HepG2 (cell line): ENCODE data around the gene ME3. TPM values are rescaled to one million over a fixed set of nuclear protein-coding genes. Genes with fewer than 3 reads are reported as not detected.

Source experiments
- BCL3 ChIP-seq: sonication (generic); formaldehyde crosslinking; IDR thresholded peaks from 2 replicates; pipeline ENCODE4 v1.5.1; 2020; ENCODE audit warnings: mild to moderate bottlenecking, missing genetic modification reagents, moderate library complexity
- ELK4 ChIP-seq: sonication (generic); formaldehyde crosslinking; IDR thresholded peaks from 2 replicates; pipeline ENCODE4 v1.9.0; 2021; ENCODE audit warnings: missing genetic modification reagents, borderline replicate concordance
- GMEB2 ChIP-seq: IDR thresholded peaks from 2 replicates; pipeline ENCODE4 v1.6.1; 2016; ENCODE audit warnings: missing biosample characterization, missing genetic modification reagents, low read depth
- KMT2B ChIP-seq: IDR thresholded peaks from 2 replicates; pipeline ENCODE4 v1.6.1; 2016; ENCODE audit warnings: missing genetic modification reagents, missing compliant biosample characterization
- MIXL1 ChIP-seq: IDR thresholded peaks from 2 replicates; pipeline ENCODE4 v1.6.1; 2016
- NR2F6 ChIP-seq, 2 experiments: IDR thresholded peaks; 2 replicates each; pipeline ENCODE4 v1.6.1; 2016; ENCODE audit warnings: antibody characterized with exemption in 1 of 2, mild to moderate bottlenecking in 1 of 2
- NR3C1 ChIP-seq: sonication (generic); formaldehyde crosslinking; IDR thresholded peaks from 2 replicates; pipeline ENCODE4 v1.4.0; 2020; ENCODE audit warnings: missing genetic modification reagents
- REPIN1 ChIP-seq: sonication (generic); formaldehyde crosslinking; IDR thresholded peaks from 2 replicates; pipeline ENCODE4 v1.8.0; 2022; ENCODE audit warnings: missing genetic modification reagents, low read depth, mild to moderate bottlenecking, borderline replicate concordance
- SATB2 ChIP-seq: sonication (generic); formaldehyde crosslinking; IDR thresholded peaks from 2 replicates; pipeline ENCODE4 v1.5.0; 2020; ENCODE audit warnings: missing genetic modification reagents
- SNAI1 ChIP-seq: sonication (generic); formaldehyde crosslinking; IDR thresholded peaks from 2 replicates; pipeline ENCODE4 v1.5.0; 2020; ENCODE audit warnings: mild to moderate bottlenecking, missing genetic modification reagents, borderline replicate concordance
- TFDP2 ChIP-seq: sonication (generic); formaldehyde crosslinking; IDR thresholded peaks from 2 replicates; pipeline ENCODE4 v1.4.0; 2020; ENCODE audit warnings: missing genetic modification reagents
- YEATS4 ChIP-seq: sonication (generic); formaldehyde crosslinking; IDR thresholded peaks from 2 replicates; pipeline ENCODE4 v1.4.0; 2020; ENCODE audit warnings: missing genetic modification reagents, borderline replicate concordance
- ZBTB38 ChIP-seq: sonication (generic); formaldehyde crosslinking; IDR thresholded peaks from 2 replicates; pipeline ENCODE4 v1.5.1; 2020; ENCODE audit warnings: mild to moderate bottlenecking, missing genetic modification reagents
- ZEB1 ChIP-seq: IDR thresholded peaks from 2 replicates; pipeline ENCODE4 v1.6.1; 2012; ENCODE audit warnings: mild to moderate bottlenecking, low read depth, inconsistent platforms; ENCODE audit not compliant: insufficient replicate concordance
- ZMAT5 ChIP-seq: sonication (generic); formaldehyde crosslinking; IDR thresholded peaks from 2 replicates; pipeline ENCODE4 v1.5.0; 2020; ENCODE audit warnings: mild to moderate bottlenecking, low read depth, missing genetic modification reagents, borderline replicate concordance
- ZNF512B ChIP-seq: sonication (generic); formaldehyde crosslinking; IDR thresholded peaks from 2 replicates; pipeline ENCODE4 v1.5.1; 2020; ENCODE audit warnings: missing genetic modification reagents, mild to moderate bottlenecking, borderline replicate concordance
- ZNF513 ChIP-seq: sonication (generic); formaldehyde crosslinking; conservative IDR thresholded peaks from 2 replicates; pipeline ENCODE4 v1.5.0; 2020; ENCODE audit warnings: missing genetic modification reagents
- ZNF589 ChIP-seq: sonication (generic); formaldehyde crosslinking; conservative IDR thresholded peaks from 2 replicates; pipeline ENCODE4 v1.8.0; 2022; ENCODE audit warnings: mild to moderate bottlenecking, moderate library complexity, missing genetic modification reagents
- ZNF850 ChIP-seq: sonication (generic); formaldehyde crosslinking; conservative IDR thresholded peaks from 2 replicates; pipeline ENCODE4 v1.9.0; 2021; ENCODE audit warnings: mild to moderate bottlenecking, missing genetic modification reagents
- polyA plus RNA-seq, 8 experiments: library from polyadenylated mRNA; depleted of rRNA in 3 of 8; stranded (reverse) in 7 of 8; unstranded in 1 of 8; fragments of >200 nt; fragmentation: Illumina TruSeq in 4 of 8; extraction: Trizol in 4 of 8; gene quantifications; 2 replicates each; pipeline versions ENCODE4 v1.2.1 to v1.2.3, GENCODE V29; 2011 to 2016; ENCODE audit warnings: low read depth in 4 of 8, missing spikeins in 1 of 8, mixed read lengths in 1 of 8; ENCODE audit not compliant: insufficient read depth in 1 of 8
- total RNA-seq, 5 experiments: library from RNA; depleted of rRNA; stranded (reverse); fragments of >200 nt; fragmentation: Illumina TruSeq; extraction: Trizol; gene quantifications; 2 replicates each; pipeline ENCODE4 v1.2.3, GENCODE V29; 2016; ENCODE audit warnings: low read depth in 1 of 5

Gene ME3
- total and polyA plus RNA-seq, 2 of the 13 experiments (the other 11 are each of a cell fraction or from before 2014, with no cell fraction given) = not detected

- TF ChIP-seq ZBTB38 (CRISPR knock-in tag) (no peak), BCL3 (CRISPR knock-in tag) (no peak), REPIN1 (CRISPR knock-in tag) (no peak), SATB2 (CRISPR knock-in tag) (no peak), ZMAT5 (CRISPR knock-in tag) (no peak), NR3C1 (no peak), ZNF512B (CRISPR knock-in tag) (no peak), NR2F6 (IDR thresholded peaks at IDR 0.05) (no peak), NR2F6 (CRISPR knock-in tag; IDR thresholded peaks at IDR 0.05) (no peak), GMEB2 (CRISPR knock-in tag) (no peak), ZNF589 (CRISPR knock-in tag) (no peak), ZEB1 (no peak), KMT2B (CRISPR knock-in tag) (no peak), ELK4 (CRISPR knock-in tag) (no peak), ZNF850 (CRISPR knock-in tag) (no peak), TFDP2 (CRISPR knock-in tag) (no peak), SNAI1 (CRISPR knock-in tag) (no peak), ZNF513 (CRISPR knock-in tag) (no peak), YEATS4 (CRISPR knock-in tag) (no peak), MIXL1 (no peak)
Measured at GRCh38 chr11:86476109-86476861, 196.1 kb downstream of the ME3 start (continued).
